ENCODE measurements around the gene AKR1B1. TPM values are rescaled to one million over a fixed set of nuclear protein-coding genes. Genes with fewer than 3 reads are reported as not detected.

The AKR1B1 gene
- total and polyA plus RNA-seq, 9 of the 15 experiments (the other 6 are each of a cell fraction or from before 2014, with no cell fraction given), result 2.0 to 10.6 (median 6.2) TPM

DNA sequence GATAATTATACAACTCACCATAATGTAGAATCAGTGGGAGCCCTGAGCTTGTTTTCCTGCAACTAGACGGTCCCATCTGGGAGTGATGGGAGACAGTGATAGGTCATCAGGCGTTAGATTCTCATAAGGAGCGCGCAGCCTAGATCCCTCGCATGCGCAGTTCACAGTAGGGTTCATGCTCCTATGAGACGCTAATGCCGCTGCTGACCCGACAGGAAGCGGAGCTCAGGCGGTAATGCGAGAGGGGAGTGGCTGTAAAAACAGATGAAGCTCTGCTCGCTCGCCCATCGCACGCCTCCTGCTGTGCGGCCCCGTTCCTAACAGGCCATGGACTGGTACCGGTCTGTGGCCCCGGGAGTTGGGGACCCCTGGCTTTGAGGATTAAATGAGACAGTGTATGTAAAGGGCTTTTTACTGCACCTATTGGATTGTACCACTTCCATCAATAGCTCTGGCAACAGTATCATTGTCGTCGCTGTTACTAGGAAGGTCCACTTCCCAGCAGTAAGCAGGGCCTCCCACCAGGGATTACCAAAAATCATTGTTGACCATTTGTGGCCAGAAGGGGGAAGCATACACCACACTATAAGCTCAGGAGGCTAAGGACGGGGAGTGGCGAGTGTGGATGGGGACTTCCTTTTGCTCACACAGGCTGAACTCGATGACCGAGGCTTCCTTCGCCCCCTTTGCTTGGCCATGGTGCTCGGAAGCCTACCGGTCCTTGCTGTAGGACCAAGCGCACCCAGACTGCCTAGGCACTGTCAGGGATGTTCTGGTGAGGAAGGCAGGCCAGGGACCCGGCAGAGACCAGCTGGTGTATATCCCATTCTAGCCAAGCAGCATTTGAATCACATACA is 26.4 kb downstream of the AKR1B1 start (continued):
- TF ChIP-seq, protein P1, sequence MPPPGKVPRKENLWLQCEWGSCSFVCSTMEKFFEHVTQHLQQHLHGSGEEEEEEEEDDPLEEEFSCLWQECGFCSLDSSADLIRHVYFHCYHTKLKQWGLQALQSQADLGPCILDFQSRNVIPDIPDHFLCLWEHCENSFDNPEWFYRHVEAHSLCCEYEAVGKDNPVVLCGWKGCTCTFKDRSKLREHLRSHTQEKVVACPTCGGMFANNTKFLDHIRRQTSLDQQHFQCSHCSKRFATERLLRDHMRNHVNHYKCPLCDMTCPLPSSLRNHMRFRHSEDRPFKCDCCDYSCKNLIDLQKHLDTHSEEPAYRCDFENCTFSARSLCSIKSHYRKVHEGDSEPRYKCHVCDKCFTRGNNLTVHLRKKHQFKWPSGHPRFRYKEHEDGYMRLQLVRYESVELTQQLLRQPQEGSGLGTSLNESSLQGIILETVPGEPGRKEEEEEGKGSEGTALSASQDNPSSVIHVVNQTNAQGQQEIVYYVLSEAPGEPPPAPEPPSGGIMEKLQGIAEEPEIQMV (tag; conservative IDR thresholded peaks at IDR 0.05; ENCODE audit: low read depth), result no peak
- peak; percentile 65 for TF ChIP-seq CXXC5 (CRISPR knock-in tag; IDR thresholded peaks at IDR 0.05)
- no peak for TF ChIP-seq YY1 (IDR thresholded peaks at IDR 0.05; ENCODE audit: borderline replicate concordance in 1 of 3, control insufficient read depth in 1 of 3, extremely low read depth in 1 of 3, insufficient read depth in 3 of 3, insufficient read length in 1 of 3, insufficient replicate concordance in 2 of 3, low read depth in 1 of 3, low read length in 2 of 3)
- TF ChIP-seq, protein P2, sequence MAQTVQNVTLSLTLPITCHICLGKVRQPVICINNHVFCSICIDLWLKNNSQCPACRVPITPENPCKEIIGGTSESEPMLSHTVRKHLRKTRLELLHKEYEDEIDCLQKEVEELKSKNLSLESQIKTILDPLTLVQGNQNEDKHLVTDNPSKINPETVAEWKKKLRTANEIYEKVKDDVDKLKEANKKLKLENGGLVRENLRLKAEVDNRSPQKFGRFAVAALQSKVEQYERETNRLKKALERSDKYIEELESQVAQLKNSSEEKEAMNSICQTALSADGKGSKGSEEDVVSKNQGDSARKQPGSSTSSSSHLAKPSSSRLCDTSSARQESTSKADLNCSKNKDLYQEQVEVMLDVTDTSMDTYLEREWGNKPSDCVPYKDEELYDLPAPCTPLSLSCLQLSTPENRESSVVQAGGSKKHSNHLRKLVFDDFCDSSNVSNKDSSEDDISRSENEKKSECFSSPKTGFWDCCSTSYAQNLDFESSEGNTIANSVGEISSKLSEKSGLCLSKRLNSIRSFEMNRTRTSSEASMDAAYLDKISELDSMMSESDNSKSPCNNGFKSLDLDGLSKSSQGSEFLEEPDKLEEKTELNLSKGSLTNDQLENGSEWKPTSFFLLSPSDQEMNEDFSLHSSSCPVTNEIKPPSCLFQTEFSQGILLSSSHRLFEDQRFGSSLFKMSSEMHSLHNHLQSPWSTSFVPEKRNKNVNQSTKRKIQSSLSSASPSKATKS (CRISPR knock-in tag; IDR thresholded peaks at IDR 0.05), result no peak
- TF ChIP-seq ATF1 (CRISPR knock-in tag; IDR thresholded peaks at IDR 0.05), result no peak
- TF ChIP-seq ATF1 (tag; IDR thresholded peaks at IDR 0.05), result peak; percentile 75
- TF ChIP-seq SREBF1 (IDR thresholded peaks at IDR 0.05; ENCODE audit: borderline replicate concordance, low read depth, low read length), result no peak
- TF ChIP-seq KHSRP (IDR thresholded peaks at IDR 0.05), result no peak
- TF ChIP-seq, protein P3, sequence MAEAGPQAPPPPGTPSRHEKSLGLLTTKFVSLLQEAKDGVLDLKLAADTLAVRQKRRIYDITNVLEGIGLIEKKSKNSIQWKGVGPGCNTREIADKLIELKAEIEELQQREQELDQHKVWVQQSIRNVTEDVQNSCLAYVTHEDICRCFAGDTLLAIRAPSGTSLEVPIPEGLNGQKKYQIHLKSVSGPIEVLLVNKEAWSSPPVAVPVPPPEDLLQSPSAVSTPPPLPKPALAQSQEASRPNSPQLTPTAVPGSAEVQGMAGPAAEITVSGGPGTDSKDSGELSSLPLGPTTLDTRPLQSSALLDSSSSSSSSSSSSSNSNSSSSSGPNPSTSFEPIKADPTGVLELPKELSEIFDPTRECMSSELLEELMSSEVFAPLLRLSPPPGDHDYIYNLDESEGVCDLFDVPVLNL (CRISPR knock-in tag; IDR thresholded peaks at IDR 0.05; ENCODE audit: low read depth), result peak; percentile 61; the same call in 1 of the 2 replicates
- no peak for TF ChIP-seq LEF1 (IDR thresholded peaks at IDR 0.05)
- TF ChIP-seq FOXK2 (conservative IDR thresholded peaks at IDR 0.05 in 1 of 2, IDR thresholded peaks at IDR 0.05 in 1 of 2; ENCODE audit: low read depth in 2 of 2), result peak; percentile 80 to 91
- no peak for TF ChIP-seq ZNF57 (CRISPR knock-in tag; IDR thresholded peaks at IDR 0.05)
- TF ChIP-seq, protein P4, sequence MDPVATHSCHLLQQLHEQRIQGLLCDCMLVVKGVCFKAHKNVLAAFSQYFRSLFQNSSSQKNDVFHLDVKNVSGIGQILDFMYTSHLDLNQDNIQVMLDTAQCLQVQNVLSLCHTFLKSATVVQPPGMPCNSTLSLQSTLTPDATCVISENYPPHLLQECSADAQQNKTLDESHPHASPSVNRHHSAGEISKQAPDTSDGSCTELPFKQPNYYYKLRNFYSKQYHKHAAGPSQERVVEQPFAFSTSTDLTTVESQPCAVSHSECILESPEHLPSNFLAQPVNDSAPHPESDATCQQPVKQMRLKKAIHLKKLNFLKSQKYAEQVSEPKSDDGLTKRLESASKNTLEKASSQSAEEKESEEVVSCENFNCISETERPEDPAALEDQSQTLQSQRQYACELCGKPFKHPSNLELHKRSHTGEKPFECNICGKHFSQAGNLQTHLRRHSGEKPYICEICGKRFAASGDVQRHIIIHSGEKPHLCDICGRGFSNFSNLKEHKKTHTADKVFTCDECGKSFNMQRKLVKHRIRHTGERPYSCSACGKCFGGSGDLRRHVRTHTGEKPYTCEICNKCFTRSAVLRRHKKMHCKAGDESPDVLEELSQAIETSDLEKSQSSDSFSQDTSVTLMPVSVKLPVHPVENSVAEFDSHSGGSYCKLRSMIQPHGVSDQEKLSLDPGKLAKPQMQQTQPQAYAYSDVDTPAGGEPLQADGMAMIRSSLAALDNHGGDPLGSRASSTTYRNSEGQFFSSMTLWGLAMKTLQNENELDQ (CRISPR knock-in tag; IDR thresholded peaks at IDR 0.05; ENCODE audit: borderline replicate concordance), result 0 out of 2 replicates have a peak, but pooled peaks have one; percentile 30
- no peak for TF ChIP-seq BRCA1 (IDR thresholded peaks at IDR 0.05)
- no peak for TF ChIP-seq BRCA1 (CRISPR knock-in tag; IDR thresholded peaks at IDR 0.05)
- peak; percentile 57; the same call in 1 of the 2 replicates for TF ChIP-seq MTA3 (IDR thresholded peaks at IDR 0.05; ENCODE audit: borderline replicate concordance)
- TF ChIP-seq ZNF696 (CRISPR knock-in tag; conservative IDR thresholded peaks at IDR 0.05), result no peak
- TF ChIP-seq, protein P5, sequence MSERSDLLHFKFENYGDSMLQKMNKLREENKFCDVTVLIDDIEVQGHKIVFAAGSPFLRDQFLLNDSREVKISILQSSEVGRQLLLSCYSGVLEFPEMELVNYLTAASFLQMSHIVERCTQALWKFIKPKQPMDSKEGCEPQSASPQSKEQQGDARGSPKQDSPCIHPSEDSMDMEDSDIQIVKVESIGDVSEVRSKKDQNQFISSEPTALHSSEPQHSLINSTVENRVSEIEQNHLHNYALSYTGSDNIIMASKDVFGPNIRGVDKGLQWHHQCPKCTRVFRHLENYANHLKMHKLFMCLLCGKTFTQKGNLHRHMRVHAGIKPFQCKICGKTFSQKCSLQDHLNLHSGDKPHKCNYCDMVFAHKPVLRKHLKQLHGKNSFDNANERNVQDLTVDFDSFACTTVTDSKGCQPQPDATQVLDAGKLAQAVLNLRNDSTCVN (CRISPR knock-in tag; IDR thresholded peaks at IDR 0.05), result peak; percentile 50; the same call in 1 of the 2 replicates
